T-helper 9 cell (primary cell): ENCODE measurements around the gene TIGD6.

Experiments used
- DNase-seq: peaks from one replicate; pipeline ENCODE4 v3.0.0-alpha.2; 2020

TIGD6 gene

DNA sequence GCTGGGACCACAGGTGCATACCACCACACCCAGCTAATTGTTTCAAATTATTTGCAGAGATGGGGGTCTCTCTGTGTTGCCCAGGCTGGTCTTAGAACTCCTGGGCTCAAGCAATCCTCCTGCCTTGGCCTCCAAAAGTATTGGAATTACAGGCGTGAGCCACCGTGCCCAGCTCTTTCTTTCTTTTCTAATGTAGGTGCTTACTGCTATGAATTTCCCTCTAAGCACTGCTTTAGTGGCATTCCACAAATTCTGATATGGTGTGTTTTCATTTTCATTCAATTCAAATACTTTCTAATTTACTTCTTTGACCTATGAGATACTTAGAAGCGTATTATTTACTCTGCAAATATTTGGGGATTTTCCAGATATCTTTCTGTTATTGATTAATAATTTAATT, 15.0 kb upstream of the TIGD6 start:
- DNase-seq, result no peak

GRCh38 chr5:150014456-150014855, 14.0 kb upstream of the TIGD6 start:
- DNase-seq, result no peak

DNA sequence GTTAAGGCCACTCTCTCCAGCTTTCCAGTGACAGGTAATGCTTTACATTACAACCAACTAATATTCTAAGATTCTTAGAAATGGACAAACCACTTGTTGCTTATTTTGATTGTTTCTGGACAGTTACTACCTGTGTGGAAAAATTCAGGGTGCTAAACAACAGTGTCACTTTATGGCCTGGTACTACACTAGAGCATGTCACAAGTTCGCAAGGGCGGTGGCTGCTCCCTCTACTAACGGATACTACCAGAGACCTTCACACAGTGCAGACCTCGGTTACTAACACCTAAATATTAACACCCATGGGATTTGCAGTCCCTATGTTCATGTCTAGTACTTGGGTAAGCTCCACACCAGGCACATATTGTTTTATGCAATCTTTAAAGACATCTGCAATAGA, 13.5 kb upstream of the TIGD6 start:
- no peak for DNase-seq

- DNase-seq, result no peak
These were observed 9.4 kb upstream of the TIGD6 start for GRCh38 chr5:150009671-150010387.

DNA sequence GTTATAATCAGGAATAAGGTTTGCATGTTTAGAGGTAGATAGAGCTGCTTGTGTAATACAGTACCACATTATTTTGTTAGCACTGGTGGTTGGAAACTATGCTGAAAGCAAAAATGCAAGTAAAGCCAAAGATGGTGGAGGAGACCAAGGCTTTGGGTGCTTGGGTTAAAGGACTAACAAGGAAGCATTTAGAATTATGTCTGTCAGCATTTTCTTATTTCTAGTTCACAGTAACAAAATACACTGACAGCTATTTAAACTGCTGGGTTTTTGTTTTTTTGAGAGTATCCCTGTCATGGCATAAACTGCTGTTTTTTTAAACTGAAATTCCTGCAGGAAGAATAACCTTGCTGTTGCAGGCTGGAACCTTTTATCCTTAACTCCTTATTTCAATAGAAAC, 6.6 kb upstream of the TIGD6 start:
- no peak for DNase-seq

DNA sequence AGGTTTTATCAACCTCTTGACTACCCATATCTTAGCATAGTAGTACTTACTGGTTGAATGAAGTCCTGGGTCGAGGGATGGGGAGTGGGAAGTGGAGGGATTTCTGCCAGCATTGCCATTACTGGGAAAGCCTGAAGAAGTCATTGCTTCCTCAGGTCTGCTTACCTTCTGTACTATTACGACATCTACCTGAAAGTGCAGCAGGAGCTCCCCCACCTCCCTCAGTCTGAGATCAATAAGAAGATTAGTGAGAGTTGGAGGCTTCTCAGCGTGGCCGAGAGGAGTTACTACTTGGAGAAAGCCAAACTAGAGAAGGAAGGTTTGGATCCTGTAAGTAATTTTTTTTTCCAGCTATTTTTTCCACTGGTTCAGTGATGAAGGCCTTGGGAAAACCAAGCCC, 5.9 kb upstream of the TIGD6 start:
- no peak for DNase-seq

DNA sequence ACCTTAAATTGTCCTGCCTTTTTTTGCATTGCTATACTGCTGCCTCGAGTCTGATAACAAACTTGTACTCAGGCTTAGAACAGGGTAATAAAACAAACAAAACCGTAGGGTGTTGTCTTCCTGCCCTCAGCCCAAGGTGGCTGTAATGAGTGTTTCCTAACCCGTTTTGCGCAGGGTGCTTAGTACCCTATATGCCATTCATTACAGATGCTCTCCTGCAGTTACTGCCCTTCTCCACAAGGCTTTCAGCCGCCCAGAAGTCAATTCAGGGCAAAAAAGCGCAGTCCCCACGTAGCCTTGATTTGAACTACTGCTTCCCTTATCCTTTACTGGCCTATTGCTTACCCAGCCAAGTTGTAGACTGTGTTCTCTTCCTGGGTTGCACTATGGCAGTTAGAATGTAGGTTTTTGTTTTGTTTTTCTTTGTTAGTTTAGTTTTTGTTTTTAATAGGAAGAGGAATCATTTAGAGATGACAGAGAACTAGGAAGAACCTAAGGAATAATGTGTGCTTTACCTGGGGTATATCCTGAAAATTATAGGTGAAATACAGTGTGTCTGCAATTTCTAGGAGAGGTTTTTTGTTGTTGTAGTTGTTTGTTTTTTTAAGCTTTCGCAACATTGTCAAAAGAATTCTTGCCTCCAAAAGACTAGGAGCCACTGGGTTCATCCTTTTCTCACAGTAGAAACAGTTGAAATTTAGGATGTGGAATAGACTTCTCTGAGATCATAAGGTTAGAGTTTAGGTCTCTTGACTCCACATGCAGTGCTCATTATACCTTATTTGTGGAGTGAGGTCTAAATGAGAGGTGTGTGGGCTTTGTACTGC, 1.4 kb upstream of the TIGD6 start:
- peak; percentile 34 for DNase-seq

DNA sequence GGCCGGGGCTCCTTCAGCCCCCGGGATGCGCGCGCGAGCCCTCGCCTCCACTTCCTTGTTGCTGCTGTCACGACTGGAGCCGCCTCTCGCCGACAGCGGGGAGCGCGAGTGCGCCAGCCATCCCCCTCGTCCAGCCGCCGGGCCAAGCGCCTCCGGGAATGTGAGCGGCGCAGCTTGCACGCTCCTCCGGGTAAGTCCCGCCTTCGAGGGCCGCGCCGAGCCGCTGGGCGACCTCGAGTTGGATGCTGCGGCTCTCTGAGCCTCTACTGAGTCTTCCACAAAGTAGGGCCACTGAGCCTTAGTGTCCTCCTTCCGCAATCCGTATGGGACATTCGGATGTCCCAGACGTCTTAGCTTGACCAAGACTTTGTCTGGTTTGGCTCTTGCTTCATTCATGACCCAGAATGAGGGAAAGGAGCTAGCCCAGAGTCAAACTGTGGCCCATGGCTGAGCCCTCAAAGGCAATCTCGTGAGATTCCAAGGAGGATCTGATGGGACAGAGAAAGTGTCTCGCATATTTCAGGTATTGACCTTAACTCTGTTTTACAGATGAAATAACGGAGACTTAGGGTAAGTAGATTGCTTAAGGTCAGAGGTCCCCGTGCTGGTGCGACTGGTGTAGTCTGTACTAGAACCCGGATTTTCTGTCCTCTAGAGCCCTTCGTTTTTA, 671 bp upstream of the TIGD6 start:
- DNase-seq, result peak; percentile 34

- no peak for DNase-seq
These were observed 593 bp downstream of the TIGD6 start for GRCh38 chr5:149999866-150000255.

GRCh38 chr5:149999359-149999758, 1.1 kb downstream of the TIGD6 start:
- no peak for DNase-seq

GRCh38 chr5:149998281-149998680, 2.2 kb downstream of the TIGD6 start:
- no peak for DNase-seq

DNA sequence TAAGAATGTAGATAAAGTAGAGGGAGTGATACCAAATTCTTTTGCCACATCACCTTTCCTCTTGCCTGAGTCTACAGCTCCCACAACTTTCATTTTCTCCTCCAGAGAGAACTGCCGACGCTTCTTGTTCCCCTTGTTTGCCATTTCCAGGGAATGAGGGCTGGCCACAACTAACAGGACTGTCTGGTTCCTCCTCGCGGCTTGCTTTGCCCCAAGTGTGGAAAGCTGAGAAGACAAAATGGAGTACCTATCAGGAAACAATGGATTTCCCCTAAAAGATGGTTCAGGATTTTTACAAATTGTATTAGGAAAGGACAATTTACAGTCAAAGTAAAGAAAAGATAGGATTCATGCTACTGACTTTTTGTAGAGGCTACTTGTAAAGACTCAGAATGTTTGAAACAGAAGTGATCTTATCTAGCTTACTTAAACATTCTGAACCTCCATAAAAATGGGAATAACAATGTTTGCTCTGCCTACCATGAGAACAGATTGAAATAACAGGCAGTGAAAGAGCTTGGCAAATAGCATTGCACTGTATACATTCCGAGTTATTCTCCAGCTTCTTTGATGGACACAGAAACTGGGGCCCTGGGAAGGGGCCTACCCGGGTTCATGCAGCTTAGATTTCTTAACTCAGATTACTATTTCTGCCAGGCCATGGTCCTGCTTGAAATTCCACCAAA, 4.1 kb downstream of the TIGD6 start:
- no peak for DNase-seq

DNA sequence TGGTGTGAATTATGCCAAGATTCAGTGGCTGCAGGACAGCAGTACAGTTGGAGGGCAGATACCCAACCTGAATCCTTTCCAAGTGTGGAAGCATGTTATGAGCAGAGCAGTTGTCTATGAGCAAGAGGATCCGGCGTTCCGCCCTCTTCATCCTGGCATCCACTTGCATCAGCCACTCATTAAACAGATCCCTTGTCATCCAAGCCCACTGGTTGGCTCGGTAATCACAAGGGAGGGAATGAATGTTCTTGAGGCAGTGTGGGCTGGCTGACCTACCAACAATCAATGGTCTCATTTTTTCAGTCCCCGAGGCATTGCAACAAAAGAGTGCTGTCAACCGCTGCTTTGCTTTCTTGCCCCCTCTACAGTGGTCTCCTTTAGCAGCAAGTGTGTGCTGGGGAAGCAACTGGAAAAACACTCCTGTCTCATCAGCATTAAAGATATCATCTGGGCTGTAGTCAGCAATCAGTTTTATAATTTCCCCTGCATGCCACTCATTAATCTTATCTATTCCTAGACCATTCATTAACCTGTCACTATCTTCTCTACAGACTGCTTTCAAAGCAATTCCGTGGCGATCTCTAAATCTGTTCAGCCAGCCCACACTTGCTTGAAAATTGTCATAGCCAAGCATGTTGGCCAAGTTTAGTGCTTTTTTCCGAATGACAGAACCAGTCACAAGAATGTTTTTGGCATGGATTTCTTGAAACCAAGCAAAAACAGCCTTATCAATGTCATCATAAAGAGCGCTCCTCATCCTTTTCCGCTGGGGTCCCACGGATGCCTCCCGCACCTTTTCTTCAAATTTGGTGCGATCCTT, 4.9 kb downstream of the TIGD6 start:
- DNase-seq, result no peak

DNA sequence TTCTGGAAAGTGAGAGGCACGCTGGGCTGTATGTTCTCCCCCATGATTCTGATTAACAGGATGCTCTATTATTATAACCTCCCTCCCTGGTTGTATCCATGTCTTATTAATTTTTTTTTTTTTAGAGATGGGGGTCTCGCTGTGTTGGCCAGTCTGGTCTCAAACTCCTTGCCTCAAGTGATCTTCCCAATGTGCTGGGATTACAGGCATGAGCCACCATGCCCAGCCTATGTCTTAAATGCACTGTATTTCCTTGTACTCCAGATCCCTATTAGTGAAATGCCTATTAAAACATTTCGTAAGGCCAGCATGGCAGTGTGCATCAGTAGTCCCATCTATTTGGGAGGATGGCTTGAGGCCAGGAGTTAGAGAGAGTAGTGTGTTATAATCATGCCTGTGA, 7.0 kb downstream of the TIGD6 start:
- DNase-seq, result no peak

- peak; percentile 53 for DNase-seq
These were observed 9.7 kb downstream of the TIGD6 start for GRCh38 chr5:149990518-149991376.

DNA sequence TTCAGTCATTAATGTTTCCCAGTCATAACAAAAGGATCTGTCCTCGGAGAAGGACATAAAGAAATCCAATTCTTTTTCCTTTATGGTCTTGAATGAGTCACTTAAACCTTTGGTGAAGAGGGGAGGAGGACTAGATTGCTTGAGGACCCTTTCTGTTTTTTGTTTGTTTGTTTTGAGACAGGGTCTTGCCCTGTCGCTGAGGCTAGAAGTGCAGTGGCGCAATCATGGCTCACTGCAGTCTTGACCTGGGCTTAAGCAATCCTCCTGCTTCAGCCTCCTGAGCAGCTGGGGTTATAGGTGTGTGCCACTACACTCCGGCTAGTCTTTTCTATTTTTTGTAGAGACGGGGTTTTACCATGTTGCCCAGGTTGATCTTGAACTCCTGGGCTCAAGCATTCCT, 12.3 kb downstream of the TIGD6 start:
- DNase-seq, result no peak

- no peak for DNase-seq
These were observed 17.9 kb downstream of the TIGD6 start for GRCh38 chr5:149982505-149982904.

GRCh38 chr5:149981206-149981605, 19.2 kb downstream of the TIGD6 start:
- DNase-seq, result no peak

DNA sequence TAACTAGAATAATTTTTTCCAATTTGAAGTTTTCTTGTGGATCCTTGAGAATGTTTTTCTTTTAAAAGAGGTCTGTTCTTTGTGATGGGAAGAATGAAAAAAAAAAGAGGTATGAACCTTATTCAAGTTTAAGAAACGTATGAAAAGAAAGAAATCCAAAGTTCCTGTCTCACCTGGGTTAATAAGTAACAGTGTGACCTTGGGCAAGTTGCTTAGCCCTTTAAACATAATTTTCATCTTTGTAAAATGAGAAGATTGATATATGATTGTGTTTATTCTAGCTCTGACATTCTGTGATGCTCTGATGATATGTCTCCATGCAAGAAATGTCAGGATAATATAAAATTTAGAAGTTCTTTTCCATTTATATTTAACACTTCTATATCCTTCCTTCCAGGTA, 20.6 kb downstream of the TIGD6 start:
- no peak for DNase-seq

GRCh38 chr5:149975409-149975808, 25.0 kb downstream of the TIGD6 start:
- DNase-seq, result no peak

- no peak for DNase-seq
These were observed 31.1 kb downstream of the TIGD6 start for GRCh38 chr5:149969181-149969930.
